GM23338 (cell line): ENCODE data around the gene SH2D3C. TPM values are rescaled to one million over a fixed set of nuclear protein-coding genes. Genes with fewer than 3 reads are reported as not detected.

Experiments used
- ATAC-seq: fragments of 200-7000 bp; cut with Tn5 transposase; 3 replicates; pipeline ENCODE4 v1.9.1; 2020
- DNase-seq: peaks from one replicate; pipeline ENCODE4 v3.0.0-alpha.2; 2015; ENCODE audit warnings: low spot score
- H2AFZ ChIP-seq: fragments of 200-600 bp; sonication (generic); 2 replicates; pipeline ENCODE4 v1.8.0; 2016; ENCODE audit warnings: antibody characterized with exemption, mild to moderate bottlenecking, moderate library complexity
- H3F3A ChIP-seq: fragments of 200-600 bp; sonication (generic); replicated peaks from 2 replicates; pipeline ENCODE4 v1.8.0; 2017; ENCODE audit warnings: antibody characterized with exemption, mixed run types, low read depth
- H3K27ac ChIP-seq: fragments of 200-600 bp; sonication (generic); 2 replicates; pipeline ENCODE4 v1.6.1; 2016; ENCODE audit warnings: low read depth
- H3K27me3 ChIP-seq: fragments of 200-600 bp; sonication (generic); 2 replicates; pipeline ENCODE4 v1.8.0; 2016; ENCODE audit warnings: mild to moderate bottlenecking, mixed run types, moderate library complexity; ENCODE audit not compliant: insufficient read depth
- H3K36me3 ChIP-seq: fragments of 200-600 bp; sonication (generic); 2 replicates; pipeline ENCODE4 v1.8.0; 2016; ENCODE audit warnings: mild to moderate bottlenecking; ENCODE audit not compliant: insufficient read depth
- H3K4me1 ChIP-seq: fragments of 200-600 bp; sonication (generic); 2 replicates; pipeline ENCODE4 v1.8.0; 2016; ENCODE audit warnings: mild to moderate bottlenecking, moderate library complexity; ENCODE audit not compliant: insufficient read depth
- H3K4me2 ChIP-seq: fragments of 200-600 bp; sonication (generic); 2 replicates; pipeline ENCODE4 v1.7.1; 2017; ENCODE audit warnings: mixed run types
- H3K4me3 ChIP-seq: fragments of 200-600 bp; sonication (generic); 2 replicates; pipeline ENCODE4 v1.6.1; 2016; ENCODE audit warnings: mixed run types
- H3K79me2 ChIP-seq: fragments of 200-600 bp; sonication (generic); replicated peaks from 2 replicates; pipeline ENCODE4 v1.8.0; 2017; ENCODE audit warnings: mild to moderate bottlenecking; ENCODE audit not compliant: insufficient read depth
- H3K9me2 ChIP-seq: fragments of 200-600 bp; sonication (generic); 2 replicates; pipeline ENCODE4 v1.8.0; 2017; ENCODE audit not compliant: insufficient read depth
- H4K20me1 ChIP-seq: fragments of 200-600 bp; sonication (generic); replicated peaks from 2 replicates; pipeline ENCODE4 v1.8.0; 2017; ENCODE audit warnings: mild to moderate bottlenecking; ENCODE audit not compliant: insufficient read depth
- H3K27ac Mint-ChIP-seq: 2 replicates; pipeline ENCODE4 v1.8.0; 2020; ENCODE audit warnings: inconsistent platforms, mild to moderate bottlenecking, moderate library complexity, mixed read lengths
- H3K27me3 Mint-ChIP-seq: 3 replicates; pipeline ENCODE4 v1.8.0; 2022; ENCODE audit warnings: low read depth, mild to moderate bottlenecking, moderate library complexity, mixed read lengths, inconsistent platforms; ENCODE audit not compliant: insufficient read depth, poor library complexity
- H3K36me3 Mint-ChIP-seq: 3 replicates; pipeline ENCODE4 v1.8.0; 2021; ENCODE audit warnings: low read depth, mild to moderate bottlenecking, inconsistent platforms, moderate library complexity, mixed read lengths
- H3K4me1 Mint-ChIP-seq: 3 replicates; pipeline ENCODE4 v1.8.0; 2020; ENCODE audit warnings: mild to moderate bottlenecking, inconsistent platforms, mixed read lengths
- H3K4me3 Mint-ChIP-seq: 3 replicates; pipeline ENCODE4 v1.8.0; 2021; ENCODE audit warnings: moderate library complexity, mild to moderate bottlenecking, inconsistent platforms, mixed read lengths
- H3K9me3 Mint-ChIP-seq: 3 replicates; pipeline ENCODE4 v1.8.0; 2020; ENCODE audit warnings: moderate library complexity, mild to moderate bottlenecking, inconsistent platforms, mixed read lengths
- CREB1 ChIP-seq: fragments of 250-450 bp; sonication (Bioruptor Pico); IDR thresholded peaks from 2 replicates; pipeline ENCODE4 v1.5.0; 2020; ENCODE audit warnings: low read depth, mild to moderate bottlenecking, moderate library complexity
- CTCF ChIP-seq, 2 experiments: fragments of 200-600 bp in 1 of 2; sonication (generic) in 1 of 2; conservative IDR thresholded peaks; 2 replicates each; pipeline versions ENCODE4 v1.5.1 to v1.6.1; 2016 to 2017; ENCODE audit warnings: antibody characterized with exemption in 2 of 2, low read depth in 2 of 2, mild to moderate bottlenecking in 2 of 2, moderate library complexity in 1 of 2
- ETS1 ChIP-seq: IDR thresholded peaks from 2 replicates; pipeline ENCODE4 v1.6.1; 2016; ENCODE audit warnings: antibody characterized with exemption
- EZH2 ChIP-seq: fragments of 200-600 bp; sonication (generic); IDR thresholded peaks from one replicate; pipeline ENCODE4 v1.8.0; 2017; ENCODE audit warnings: antibody characterized with exemption, mild to moderate bottlenecking, low read depth; ENCODE audit not compliant: unreplicated experiment
- EZH2phosphoT487 ChIP-seq: fragments of 200-600 bp; sonication (generic); IDR thresholded peaks from one replicate; pipeline ENCODE4 v1.8.1; 2018; ENCODE audit warnings: antibody characterized with exemption; ENCODE audit not compliant: unreplicated experiment
- JUNB ChIP-seq: IDR thresholded peaks from one replicate; pipeline ENCODE4 v1.6.1; 2016; ENCODE audit warnings: antibody characterized with exemption; ENCODE audit not compliant: unreplicated experiment
- NANOG ChIP-seq: IDR thresholded peaks from 2 replicates; pipeline ENCODE4 v1.6.1; 2016; ENCODE audit warnings: antibody characterized with exemption, borderline replicate concordance
- POLR2AphosphoS5 ChIP-seq: IDR thresholded peaks from 2 replicates; pipeline ENCODE4 v1.6.1; 2016; ENCODE audit warnings: antibody characterized with exemption, low read depth
- REST ChIP-seq: IDR thresholded peaks from one replicate; pipeline ENCODE4 v1.6.1; 2018; ENCODE audit warnings: antibody characterized with exemption; ENCODE audit not compliant: unreplicated experiment
- STAT1 ChIP-seq: IDR thresholded peaks from one replicate; pipeline ENCODE4 v1.6.1; 2016; ENCODE audit warnings: antibody characterized with exemption; ENCODE audit not compliant: unreplicated experiment
- ZNF114 ChIP-seq: fragments of 250-450 bp; sonication (Bioruptor Pico); IDR thresholded peaks from 2 replicates; pipeline ENCODE4 v1.5.0; 2020; ENCODE audit warnings: mild to moderate bottlenecking, moderate library complexity
- ZNF331 ChIP-seq: fragments of 250-450 bp; sonication (Bioruptor Pico); IDR thresholded peaks from 2 replicates; pipeline ENCODE4 v1.5.0; 2020; ENCODE audit warnings: low read depth, mild to moderate bottlenecking, moderate library complexity
- ZNF462 ChIP-seq: fragments of 250-450 bp; sonication (Bioruptor Pico); IDR thresholded peaks from 2 replicates; pipeline ENCODE4 v1.5.0; 2020; ENCODE audit warnings: mild to moderate bottlenecking, moderate library complexity
- polyA plus RNA-seq: library from polyadenylated mRNA; unstranded; fragments of >200 nt; fragmentation: Nextera tagmentation; extraction: Ambion mirVana; gene quantifications from 2 replicates; pipeline ENCODE4 v1.2.1, GENCODE V29; 2016
- total RNA-seq: library from RNA; depleted of rRNA; stranded (reverse); fragments of >200 nt; shearing (Covaris generic); gene quantifications from 2 replicates; pipeline ENCODE4 v1.2.3, GENCODE V29; 2014

The SH2D3C gene
- total and polyA plus RNA-seq, 2 experiments from 2014 or later = 4.2 to 4.5 TPM

- Histone ChIP-seq H3K4me2 (no peak overlapping the region), H3F3A (no peaks in the 10 kb centered on the region; the same call in 1 of the 2 replicates), H4K20me1 (no peaks in the 10 kb centered on the region; the same call in 1 of the 2 replicates), H3K9me2 (no peaks in the 10 kb centered on the region), H2AFZ (no peak overlapping the region), H3K27me3 (no peaks in the 10 kb centered on the region), H3K4me1 (no peaks in the 10 kb centered on the region), H3K27ac (no peak overlapping the region), H3K4me3 (no peak overlapping the region), H3K36me3 (peaks cover 8% of the 10 kb centered on the region), H3K79me2 (no peaks in the 10 kb centered on the region)
- DNase-seq = no peak
- H3K9me3 Mint-ChIP-seq = no peaks in the 10 kb centered on the region
- peaks cover 39% of the 10 kb centered on the region for H3K36me3 Mint-ChIP-seq
- no peaks in the 10 kb centered on the region for H3K4me1 Mint-ChIP-seq
- no peak for ATAC-seq
- no peak overlapping the region for H3K4me3 Mint-ChIP-seq
- peaks cover 20% of the 10 kb centered on the region for H3K27me3 Mint-ChIP-seq
- TF ChIP-seq ZNF462 (CRISPR knock-in tag) (no peak), STAT1 (no peak), ETS1 (no peak), JUNB (no peak), ZNF114 (CRISPR knock-in tag) (no peak), CREB1 (CRISPR knock-in tag) (no peak), REST (no peak), ZNF331 (no peak), CTCF (conservative IDR thresholded peaks at IDR 0.05; ENCODE audit: low read depth in 2 of 2) (no peak), EZH2phosphoT487 (no peak), POLR2AphosphoS5 (no peak), EZH2 (no peak), NANOG (no peak)
- H3K27ac Mint-ChIP-seq = no peak overlapping the region
Observed at GRCh38 chr9:127814619-127815511, 36.4 kb upstream of the SH2D3C start.
